Activated CD4-positive, alpha-beta T cell treated with anti-CD3 and anti-CD28 coated beads for 24 hours (primary cell): ENCODE data around the gene SRPX2.

Experiments used
- DNase-seq, 2 donors: peaks; one replicate each; pipeline ENCODE4 v3.0.0-alpha.2; 2020; ENCODE audit warnings: low read depth in 2 of 2

SRPX2 gene

GRCh38 chrX:100649550-100650356 is 5.8 kb downstream of the SRPX2 start:
- no peak for DNase-seq

GRCh38 chrX:100650841-100651240 is 6.8 kb downstream of the SRPX2 start:
- DNase-seq: no peak

GRCh38 chrX:100652266-100652665 is 8.3 kb downstream of the SRPX2 start:
- DNase-seq: no peak

- DNase-seq: no peak
Observed at GRCh38 chrX:100654261-100654660, 10.3 kb downstream of the SRPX2 start.

- no peak for DNase-seq
Observed at GRCh38 chrX:100658941-100659381, 15.0 kb downstream of the SRPX2 start.

- DNase-seq: no peak
Observed at GRCh38 chrX:100659431-100660137, 15.6 kb downstream of the SRPX2 start.

GRCh38 chrX:100662170-100662569 is 18.2 kb downstream of the SRPX2 start:
- no peak for DNase-seq

GRCh38 chrX:100662796-100663195 is 18.8 kb downstream of the SRPX2 start:
- no peak for DNase-seq

GRCh38 chrX:100663642-100664041 is 19.6 kb downstream of the SRPX2 start:
- DNase-seq: no peak

GRCh38 chrX:100672966-100673365 is 29.0 kb downstream of the SRPX2 start:
- no peak for DNase-seq

- DNase-seq: no peak
Observed at GRCh38 chrX:100673397-100673953, 29.5 kb downstream of the SRPX2 start.

GRCh38 chrX:100674705-100675104 is 30.7 kb downstream of the SRPX2 start:
- DNase-seq: no peak

- no peak for DNase-seq
Observed at GRCh38 chrX:100677611-100678181, 33.7 kb downstream of the SRPX2 start.

- DNase-seq: no peak
Observed at GRCh38 chrX:100680756-100681155, 36.8 kb downstream of the SRPX2 start.

GRCh38 chrX:100681599-100681998 is 37.6 kb downstream of the SRPX2 start:
- no peak for DNase-seq

- no peak for DNase-seq
Observed at GRCh38 chrX:100682939-100683338, 38.9 kb downstream of the SRPX2 start.

GRCh38 chrX:100685284-100685996 is 41.4 kb downstream of the SRPX2 start:
- DNase-seq: peak; percentile 23 to 72

- DNase-seq: no peak
Observed at GRCh38 chrX:100685997-100686305, 42.0 kb downstream of the SRPX2 start.

- DNase-seq: peak in 1 of 2 donors; percentile 4
Observed at GRCh38 chrX:100687128-100687527, 43.1 kb downstream of the SRPX2 start.

GRCh38 chrX:100687546-100687945 is 43.5 kb downstream of the SRPX2 start:
- no peak for DNase-seq

GRCh38 chrX:100695302-100695701 is 51.3 kb downstream of the SRPX2 start:
- DNase-seq: no peak

GRCh38 chrX:100695991-100696390 is 52.0 kb downstream of the SRPX2 start:
- DNase-seq: no peak
